NCI-H446 (cell line): ENCODE results near the gene GUF1.
A peak's percentile ranks its signal among the peaks of the same experiment; 100 is the strongest.
"Not testable (repeated sequence)": the region's sequence is repeated elsewhere in the genome, so short reads cannot be mapped to it uniquely, and the experiment has no call there.

ENCODE experiments used
- DNase-seq, 2 experiments: peaks; one replicate each; lab custom pipeline; 2025; lab: John Stamatoyannopoulos, UW

Gene GUF1

GRCh38 chr4:44701037-44701436 is 22.8 kb downstream of the GUF1 start:
- no peak for DNase-seq

GRCh38 chr4:44704673-44705072 is 26.5 kb downstream of the GUF1 start:
- DNase-seq, result no peak

- DNase-seq, result no peak
Observed at GRCh38 chr4:44713125-44713524, 34.9 kb downstream of the GUF1 start.

- no peak for DNase-seq
Observed at GRCh38 chr4:44716597-44716996, 38.4 kb downstream of the GUF1 start.

- DNase-seq, result no peak
Observed at GRCh38 chr4:44720371-44720770, 42.2 kb downstream of the GUF1 start.

- DNase-seq, result no peak
Observed at GRCh38 chr4:44722001-44722400, 43.8 kb downstream of the GUF1 start.

GRCh38 chr4:44725166-44725565 is 46.9 kb downstream of the GUF1 start:
- no peak for DNase-seq

- DNase-seq, result no peak
Observed at GRCh38 chr4:44725726-44726037, 47.5 kb downstream of the GUF1 start.

GRCh38 chr4:44726038-44726871 is 48.0 kb downstream of the GUF1 start, which contains the start of gene GNPDA2:
Gene GNPDA2, minus strand, starts transcription at chr4:44726556. Its CDS starts 4,349 bp downstream, at chr4:44722207.
- DNase-seq, result peak; percentile 63 to 93

GRCh38 chr4:44727471-44727870 is 49.3 kb downstream of the GUF1 start:
- no peak for DNase-seq

- not testable (repeated sequence) for DNase-seq
Observed at GRCh38 chr4:44728694-44729093, 50.5 kb downstream of the GUF1 start.

GRCh38 chr4:44736900-44737299 is 58.7 kb downstream of the GUF1 start:
- DNase-seq, result no peak

- peak in 1 of 2 experiments; percentile 74 for DNase-seq
Observed at GRCh38 chr4:44738615-44739014, 60.4 kb downstream of the GUF1 start.

- no peak for DNase-seq
Observed at GRCh38 chr4:44740201-44740600, 62.0 kb downstream of the GUF1 start.
